Activated CD8-positive, alpha-beta T cell treated with anti-CD3 and anti-CD28 coated beads for 36 hours (primary cell): ENCODE data around the gene BICC1. TPM values are rescaled to one million over a fixed set of nuclear protein-coding genes. Genes with fewer than 3 reads are reported as not detected.

ENCODE experiments used
- ATAC-seq: fragments of 200-7000 bp; cut with Tn5 transposase; one replicate; pipeline ENCODE4 v1.10.0; 2021; ENCODE audit warnings: mild to moderate bottlenecking, moderate library complexity
- CTCF ChIA-PET: fragments of 350-600 bp; sonication (Branson Sonifier 250); formaldehyde crosslinking; loops from one replicate; lab custom pipeline; 2021; ENCODE audit warnings: antibody characterized with exemption; lab: Charles Lee
- POLR2A ChIA-PET: fragments of 350-600 bp; sonication (Branson Sonifier 250); formaldehyde crosslinking; loops from one replicate; lab custom pipeline; 2021; ENCODE audit warnings: antibody characterized with exemption; lab: Charles Lee
- DNase-seq: peaks from one replicate; pipeline ENCODE4 v3.0.0-alpha.2; 2020
- H3K27ac Mint-ChIP-seq: one replicate; pipeline ENCODE4 v1.8.0; 2021; ENCODE audit warnings: mild to moderate bottlenecking, mixed read lengths
- H3K27me3 Mint-ChIP-seq: one replicate; pipeline ENCODE4 v1.8.0; 2021; ENCODE audit warnings: mixed read lengths
- H3K36me3 Mint-ChIP-seq: one replicate; pipeline ENCODE4 v1.8.0; 2021; ENCODE audit warnings: low read depth, mixed read lengths
- H3K4me1 Mint-ChIP-seq: one replicate; pipeline ENCODE4 v1.8.0; 2021; ENCODE audit warnings: low read depth, mixed read lengths
- H3K4me3 Mint-ChIP-seq: one replicate; pipeline ENCODE4 v1.8.0; 2021; ENCODE audit warnings: mild to moderate bottlenecking, moderate library complexity, mixed read lengths
- H3K9me3 Mint-ChIP-seq: one replicate; pipeline ENCODE4 v1.8.0; 2021; ENCODE audit warnings: mixed read lengths
- CTCF ChIP-seq: fragments of 200-600 bp; IDR thresholded peaks from one replicate; pipeline ENCODE4 v1.8.0; 2022; ENCODE audit warnings: antibody characterized with exemption, mild to moderate bottlenecking
- intact Hi-C: fragments of 100-400 bp; cut with micrococcal nuclease; formaldehyde crosslinking; loops from one replicate; pipeline ENCODE4 v1.10.0; 2022
- total RNA-seq, 2 experiments: library from RNA; stranded (reverse); gene quantifications; one replicate each; pipeline ENCODE4 v1.2.3, GENCODE V29; 2021

Gene BICC1
- total RNA-seq, 2 experiments from 2014 or later, result not detected

DNA sequence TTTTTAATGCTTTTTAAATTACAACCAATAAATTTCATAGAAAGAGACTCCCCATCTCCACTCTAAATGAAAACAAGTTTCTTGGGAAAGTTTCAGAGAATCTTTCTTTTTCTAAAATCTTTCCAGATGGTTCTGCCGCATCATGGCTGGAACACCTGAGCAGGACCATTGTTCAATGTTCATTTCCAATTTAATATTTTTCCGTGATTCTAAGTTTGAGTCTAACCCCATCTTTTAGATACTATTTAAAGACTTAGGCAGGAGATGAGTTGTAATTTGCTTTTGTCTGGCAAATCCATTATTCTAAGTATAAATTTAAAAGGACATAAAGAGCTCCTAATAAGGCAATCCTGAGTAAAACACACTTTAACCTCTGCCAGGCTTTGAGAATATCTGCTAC lies 325.2 kb downstream of the BICC1 start:
- no peak for DNase-seq
- Mint-ChIP-seq H3K4me3 (no peak overlapping the region), H3K9me3 (no peaks in the 10 kb centered on the region), H3K27me3 (peaks cover 2% of the 10 kb centered on the region), H3K4me1 (no peaks in the 10 kb centered on the region), H3K36me3 (no peaks in the 10 kb centered on the region), H3K27ac (no peak overlapping the region)
- TF ChIP-seq CTCF, result no peak
- intact Hi-C loops, result no loop called here
- no peak for ATAC-seq
- CTCF ChIA-PET, result no interaction called here
- POLR2A ChIA-PET, result no interaction called here

- DNase-seq (no peak), ATAC-seq (no peak)
- peaks cover 3% of the 10 kb centered on the region for H3K27me3 Mint-ChIP-seq
- intact Hi-C loops, result no loop called here
- no peak overlapping the region for H3K4me3 Mint-ChIP-seq
- ChIA-PET CTCF (no interaction called here), POLR2A (no interaction called here)
- TF ChIP-seq CTCF, result no peak
- H3K36me3 Mint-ChIP-seq, result no peaks in the 10 kb centered on the region
- H3K27ac Mint-ChIP-seq, result no peak overlapping the region
- H3K4me1 Mint-ChIP-seq, result no peaks in the 10 kb centered on the region
- no peaks in the 10 kb centered on the region for H3K9me3 Mint-ChIP-seq
Measured at GRCh38 chr10:58838561-58839208, 326.0 kb downstream of the BICC1 start.

GRCh38 chr10:58839771-58840170 lies 327.1 kb downstream of the BICC1 start:
- no peaks in the 10 kb centered on the region for H3K36me3 Mint-ChIP-seq
- DNase-seq (no peak), ATAC-seq (no peak)
- ChIA-PET POLR2A (no interaction called here), CTCF (no interaction called here)
- H3K27me3 Mint-ChIP-seq, result peaks cover 3% of the 10 kb centered on the region
- no peak for TF ChIP-seq CTCF
- no peak overlapping the region for H3K4me3 Mint-ChIP-seq
- H3K27ac Mint-ChIP-seq, result no peak overlapping the region
- H3K9me3 Mint-ChIP-seq, result no peaks in the 10 kb centered on the region
- intact Hi-C loops, result no loop called here
- no peaks in the 10 kb centered on the region for H3K4me1 Mint-ChIP-seq

DNA sequence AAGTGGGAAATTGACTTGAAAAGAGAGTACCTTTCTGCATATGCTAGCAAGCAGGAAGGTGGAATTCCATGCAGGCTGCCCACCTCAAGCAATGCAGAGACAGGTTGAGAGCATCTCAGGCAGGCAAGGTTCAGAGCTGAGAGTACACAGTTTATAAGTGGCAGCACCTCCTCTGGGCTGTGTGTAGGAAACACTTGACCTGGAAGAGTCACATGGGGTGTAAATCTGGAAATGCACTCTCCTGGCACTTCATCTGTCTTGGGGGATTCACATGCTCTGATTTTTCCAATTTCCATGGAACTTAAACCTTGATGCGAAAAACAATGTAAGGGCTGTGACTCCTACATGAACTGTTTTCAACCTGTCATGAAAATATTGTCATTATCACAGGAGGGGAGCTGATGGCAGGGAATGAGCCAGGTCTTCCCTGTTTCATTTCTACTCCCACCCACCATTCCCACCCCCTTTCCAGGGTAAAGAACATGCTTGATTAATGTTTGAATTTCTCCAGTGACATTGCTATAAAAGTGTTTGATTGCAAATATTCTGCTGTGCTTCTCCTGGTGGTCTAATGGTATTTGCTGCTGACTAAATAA lies 328.3 kb downstream of the BICC1 start:
- no peak overlapping the region for H3K27ac Mint-ChIP-seq
- peaks cover 3% of the 10 kb centered on the region for H3K27me3 Mint-ChIP-seq
- no peak for DNase-seq
- no peaks in the 10 kb centered on the region for H3K4me1 Mint-ChIP-seq
- POLR2A ChIA-PET, result no interaction called here
- H3K4me3 Mint-ChIP-seq, result no peak overlapping the region
- intact Hi-C loops, result no loop called here
- no peak for TF ChIP-seq CTCF
- CTCF ChIA-PET, result no interaction called here
- no peaks in the 10 kb centered on the region for H3K36me3 Mint-ChIP-seq
- no peaks in the 10 kb centered on the region for H3K9me3 Mint-ChIP-seq
- ATAC-seq, result no peak

DNA sequence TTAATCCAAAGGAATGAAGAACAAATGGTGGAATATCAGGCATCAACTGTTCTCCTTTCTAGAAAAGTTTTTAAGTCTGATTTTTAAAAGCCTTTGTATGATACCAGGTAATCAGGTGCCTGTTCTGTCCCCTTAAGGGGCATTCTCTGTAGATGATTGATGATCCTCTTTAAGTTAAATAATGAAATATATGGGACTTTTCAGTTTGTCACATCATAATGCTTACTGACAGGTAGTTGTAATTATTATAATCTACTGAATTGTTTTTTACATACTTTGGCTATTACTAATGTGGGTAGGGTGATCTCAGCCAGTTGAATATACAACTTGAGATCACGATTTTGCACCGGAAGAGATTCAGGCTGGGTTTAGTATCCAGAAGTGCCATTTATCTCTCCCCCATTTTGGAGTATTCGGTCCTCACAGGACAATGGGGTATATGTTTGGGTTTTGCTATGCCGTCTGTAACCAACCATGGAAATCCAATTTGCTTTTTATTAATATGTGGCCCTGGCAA lies 330.2 kb downstream of the BICC1 start:
- Mint-ChIP-seq H3K4me1 (no peaks in the 10 kb centered on the region), H3K9me3 (no peaks in the 10 kb centered on the region), H3K27me3 (peaks cover 3% of the 10 kb centered on the region), H3K36me3 (no peaks in the 10 kb centered on the region), H3K27ac (no peak overlapping the region), H3K4me3 (no peak overlapping the region)
- POLR2A ChIA-PET, result no interaction called here
- DNase-seq (no peak), ATAC-seq (no peak)
- intact Hi-C loops, result no loop called here
- CTCF ChIA-PET, result no interaction called here
- TF ChIP-seq CTCF, result no peak
